H1 (cell line): Measurements from ENCODE around the gene TNPO2.
A peak's percentile ranks its signal among the peaks of the same experiment; 100 is the strongest.

ENCODE experiments used
- CHD1 ChIP-seq: IDR thresholded peaks from 2 replicates; pipeline ENCODE4 v1.6.1; 2012; ENCODE audit warnings: low read depth, low read length, improper control_type of control experiment
- CTCF ChIP-seq, 3 experiments: IDR thresholded peaks; 1 replicate in 2 of 3; 2 replicates in 1 of 3; pipeline versions ENCODE4 v1.5.1 to v1.6.1; 2011; ENCODE audit warnings: low read length in 3 of 3, mild to moderate bottlenecking in 3 of 3, inconsistent platforms in 2 of 3, low read depth in 1 of 3, moderate library complexity in 1 of 3; ENCODE audit not compliant: insufficient read depth in 1 of 3; ENCODE audit errors: control extremely low read depth in 1 of 3
- HDAC2 ChIP-seq, 2 experiments: fragments of 300-600 bp in 1 of 2; sonication (generic) in 1 of 2; IDR thresholded peaks; 2 replicates each; pipeline ENCODE4 v1.6.1; 2011 to 2012; ENCODE audit warnings: low read depth in 2 of 2, low read length in 2 of 2, mild to moderate bottlenecking in 2 of 2, moderate library complexity in 2 of 2, borderline replicate concordance in 1 of 2, inconsistent platforms in 1 of 2
- JUND ChIP-seq: IDR thresholded peaks from 2 replicates; pipeline ENCODE4 v1.6.1; 2011; ENCODE audit warnings: mild to moderate bottlenecking, improper control_type of control experiment, low read length
- RAD21 ChIP-seq, 2 experiments: IDR thresholded peaks in 1 of 2; conservative IDR thresholded peaks in 1 of 2; 2 replicates each; pipeline ENCODE4 v1.6.1; 2011; ENCODE audit warnings: low read depth in 2 of 2, low read length in 2 of 2, improper control_type of control experiment in 1 of 2, inconsistent platforms in 1 of 2, mild to moderate bottlenecking in 1 of 2, moderate library complexity in 1 of 2

- TF ChIP-seq CTCF (IDR thresholded peaks at IDR 0.05; ENCODE audit: control extremely low read depth in 1 of 3, insufficient read depth in 1 of 3, low read depth in 1 of 3, low read length in 3 of 3) (peak; percentile 46 to 51 (median 49)), JUND (no peak), CHD1 (no peak), RAD21 (IDR thresholded peaks at IDR 0.05 in 1 of 2, conservative IDR thresholded peaks at IDR 0.05 in 1 of 2; ENCODE audit: low read depth in 2 of 2, low read length in 2 of 2) (peak; percentile 12 to 25; a peak in 2 of 4 replicates), HDAC2 (IDR thresholded peaks at IDR 0.05; ENCODE audit: borderline replicate concordance in 1 of 2, low read depth in 2 of 2, low read length in 2 of 2) (no peak)
Observed at GRCh38 chr19:12733369-12734214, 9.9 kb upstream of the TNPO2 start.
